Measurements from ENCODE around the gene MYH11.

- TF ChIP-seq, protein P1, sequence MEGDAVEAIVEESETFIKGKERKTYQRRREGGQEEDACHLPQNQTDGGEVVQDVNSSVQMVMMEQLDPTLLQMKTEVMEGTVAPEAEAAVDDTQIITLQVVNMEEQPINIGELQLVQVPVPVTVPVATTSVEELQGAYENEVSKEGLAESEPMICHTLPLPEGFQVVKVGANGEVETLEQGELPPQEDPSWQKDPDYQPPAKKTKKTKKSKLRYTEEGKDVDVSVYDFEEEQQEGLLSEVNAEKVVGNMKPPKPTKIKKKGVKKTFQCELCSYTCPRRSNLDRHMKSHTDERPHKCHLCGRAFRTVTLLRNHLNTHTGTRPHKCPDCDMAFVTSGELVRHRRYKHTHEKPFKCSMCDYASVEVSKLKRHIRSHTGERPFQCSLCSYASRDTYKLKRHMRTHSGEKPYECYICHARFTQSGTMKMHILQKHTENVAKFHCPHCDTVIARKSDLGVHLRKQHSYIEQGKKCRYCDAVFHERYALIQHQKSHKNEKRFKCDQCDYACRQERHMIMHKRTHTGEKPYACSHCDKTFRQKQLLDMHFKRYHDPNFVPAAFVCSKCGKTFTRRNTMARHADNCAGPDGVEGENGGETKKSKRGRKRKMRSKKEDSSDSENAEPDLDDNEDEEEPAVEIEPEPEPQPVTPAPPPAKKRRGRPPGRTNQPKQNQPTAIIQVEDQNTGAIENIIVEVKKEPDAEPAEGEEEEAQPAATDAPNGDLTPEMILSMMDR (conservative IDR thresholded peaks at IDR 0.05; ENCODE audit: low read depth in 2 of 2), result no peak
- TF ChIP-seq EZH2 (IDR thresholded peaks at IDR 0.05; ENCODE audit: low read depth, unreplicated experiment), result no peak
- TF ChIP-seq EZH2phosphoT487 (IDR thresholded peaks at IDR 0.05; ENCODE audit: unreplicated experiment), result no peak
- TF ChIP-seq ETS1 (IDR thresholded peaks at IDR 0.05), result no peak
- no peak for TF ChIP-seq ZNF114 (CRISPR knock-in tag; IDR thresholded peaks at IDR 0.05)
These were observed 78.6 kb downstream of the MYH11 start for GRCh38 chr16:15778204-15778743.
